Measurements from ENCODE around the gene RREB1.

Gene RREB1

GRCh38 chr6:7107578-7108195 lies at the start of gene RREB1:
Gene RREB1, plus strand, starts transcription at chr6:7107961. Its CDS starts 73,951 bp downstream, at chr6:7181912.
- peak; percentile 78 for DNase-seq (ENCODE audit: low spot score)

GRCh38 chr6:7058250-7058923 lies 49.4 kb upstream of the RREB1 start:
- DNase-seq (ENCODE audit: low spot score), result no peak

- DNase-seq (ENCODE audit: low spot score), result no peak
Measured at GRCh38 chr6:7060769-7061516, 46.8 kb upstream of the RREB1 start.

- no peak for DNase-seq (ENCODE audit: low spot score)
Measured at GRCh38 chr6:7062451-7063162, 45.2 kb upstream of the RREB1 start.

GRCh38 chr6:7067305-7067704 lies 40.5 kb upstream of the RREB1 start:
- no peak for DNase-seq (ENCODE audit: low spot score)

GRCh38 chr6:7071405-7071804 lies 36.4 kb upstream of the RREB1 start:
- DNase-seq (ENCODE audit: low spot score), result no peak

GRCh38 chr6:7073082-7073820 lies 34.5 kb upstream of the RREB1 start:
- no peak for DNase-seq (ENCODE audit: low spot score)

- no peak for DNase-seq (ENCODE audit: low spot score)
Measured at GRCh38 chr6:7073821-7074525, 33.8 kb upstream of the RREB1 start.

- DNase-seq (ENCODE audit: low spot score), result no peak
Measured at GRCh38 chr6:7074870-7075269, 32.9 kb upstream of the RREB1 start.

GRCh38 chr6:7075341-7076000 lies 32.3 kb upstream of the RREB1 start:
- no peak for DNase-seq (ENCODE audit: low spot score)

- DNase-seq (ENCODE audit: low spot score), result no peak
Measured at GRCh38 chr6:7077856-7078255, 29.9 kb upstream of the RREB1 start.

GRCh38 chr6:7078856-7079255 lies 28.9 kb upstream of the RREB1 start:
- DNase-seq (ENCODE audit: low spot score), result no peak

GRCh38 chr6:7080311-7080710 lies 27.4 kb upstream of the RREB1 start:
- DNase-seq (ENCODE audit: low spot score), result no peak

- DNase-seq (ENCODE audit: low spot score), result no peak
Measured at GRCh38 chr6:7085911-7086310, 21.9 kb upstream of the RREB1 start.

GRCh38 chr6:7086488-7086887 lies 21.3 kb upstream of the RREB1 start:
- DNase-seq (ENCODE audit: low spot score), result peak; percentile 51

- DNase-seq (ENCODE audit: low spot score), result peak; percentile 34
Measured at GRCh38 chr6:7087066-7087465, 20.7 kb upstream of the RREB1 start.

- no peak for DNase-seq (ENCODE audit: low spot score)
Measured at GRCh38 chr6:7087491-7087979, 20.2 kb upstream of the RREB1 start.

- DNase-seq (ENCODE audit: low spot score), result no peak
Measured at GRCh38 chr6:7088076-7088742, 19.6 kb upstream of the RREB1 start.

- no peak for DNase-seq (ENCODE audit: low spot score)
Measured at GRCh38 chr6:7098993-7099392, 8.8 kb upstream of the RREB1 start.

Data from NAMALWA (cell line).